ENCODE measurements around the gene ZDHHC11B.
"Not testable (repeated sequence)": the region's sequence is repeated elsewhere in the genome, so short reads cannot be mapped to it uniquely, and the experiment has no call there.

- TF ChIP-seq, protein P1, sequence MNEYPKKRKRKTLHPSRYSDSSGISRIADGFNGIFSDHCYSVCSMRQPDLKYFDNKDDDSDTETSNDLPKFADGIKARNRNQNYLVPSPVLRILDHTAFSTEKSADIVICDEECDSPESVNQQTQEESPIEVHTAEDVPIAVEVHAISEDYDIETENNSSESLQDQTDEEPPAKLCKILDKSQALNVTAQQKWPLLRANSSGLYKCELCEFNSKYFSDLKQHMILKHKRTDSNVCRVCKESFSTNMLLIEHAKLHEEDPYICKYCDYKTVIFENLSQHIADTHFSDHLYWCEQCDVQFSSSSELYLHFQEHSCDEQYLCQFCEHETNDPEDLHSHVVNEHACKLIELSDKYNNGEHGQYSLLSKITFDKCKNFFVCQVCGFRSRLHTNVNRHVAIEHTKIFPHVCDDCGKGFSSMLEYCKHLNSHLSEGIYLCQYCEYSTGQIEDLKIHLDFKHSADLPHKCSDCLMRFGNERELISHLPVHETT (tag by site-specific recombination; IDR thresholded peaks at IDR 0.05): not testable (repeated sequence)
- not testable (repeated sequence) for TF ChIP-seq CTCF (tag by site-specific recombination; IDR thresholded peaks at IDR 0.05); ZBTB7A (tag by site-specific recombination; IDR thresholded peaks at IDR 0.05; ENCODE audit: low read depth); ZNF610 (tag by site-specific recombination; IDR thresholded peaks at IDR 0.05; ENCODE audit: borderline replicate concordance)
- TF ChIP-seq, protein P2, sequence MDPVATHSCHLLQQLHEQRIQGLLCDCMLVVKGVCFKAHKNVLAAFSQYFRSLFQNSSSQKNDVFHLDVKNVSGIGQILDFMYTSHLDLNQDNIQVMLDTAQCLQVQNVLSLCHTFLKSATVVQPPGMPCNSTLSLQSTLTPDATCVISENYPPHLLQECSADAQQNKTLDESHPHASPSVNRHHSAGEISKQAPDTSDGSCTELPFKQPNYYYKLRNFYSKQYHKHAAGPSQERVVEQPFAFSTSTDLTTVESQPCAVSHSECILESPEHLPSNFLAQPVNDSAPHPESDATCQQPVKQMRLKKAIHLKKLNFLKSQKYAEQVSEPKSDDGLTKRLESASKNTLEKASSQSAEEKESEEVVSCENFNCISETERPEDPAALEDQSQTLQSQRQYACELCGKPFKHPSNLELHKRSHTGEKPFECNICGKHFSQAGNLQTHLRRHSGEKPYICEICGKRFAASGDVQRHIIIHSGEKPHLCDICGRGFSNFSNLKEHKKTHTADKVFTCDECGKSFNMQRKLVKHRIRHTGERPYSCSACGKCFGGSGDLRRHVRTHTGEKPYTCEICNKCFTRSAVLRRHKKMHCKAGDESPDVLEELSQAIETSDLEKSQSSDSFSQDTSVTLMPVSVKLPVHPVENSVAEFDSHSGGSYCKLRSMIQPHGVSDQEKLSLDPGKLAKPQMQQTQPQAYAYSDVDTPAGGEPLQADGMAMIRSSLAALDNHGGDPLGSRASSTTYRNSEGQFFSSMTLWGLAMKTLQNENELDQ (tag by site-specific recombination; IDR thresholded peaks at IDR 0.05; ENCODE audit: low read depth): not testable (repeated sequence)
- TF ChIP-seq, protein P3, sequence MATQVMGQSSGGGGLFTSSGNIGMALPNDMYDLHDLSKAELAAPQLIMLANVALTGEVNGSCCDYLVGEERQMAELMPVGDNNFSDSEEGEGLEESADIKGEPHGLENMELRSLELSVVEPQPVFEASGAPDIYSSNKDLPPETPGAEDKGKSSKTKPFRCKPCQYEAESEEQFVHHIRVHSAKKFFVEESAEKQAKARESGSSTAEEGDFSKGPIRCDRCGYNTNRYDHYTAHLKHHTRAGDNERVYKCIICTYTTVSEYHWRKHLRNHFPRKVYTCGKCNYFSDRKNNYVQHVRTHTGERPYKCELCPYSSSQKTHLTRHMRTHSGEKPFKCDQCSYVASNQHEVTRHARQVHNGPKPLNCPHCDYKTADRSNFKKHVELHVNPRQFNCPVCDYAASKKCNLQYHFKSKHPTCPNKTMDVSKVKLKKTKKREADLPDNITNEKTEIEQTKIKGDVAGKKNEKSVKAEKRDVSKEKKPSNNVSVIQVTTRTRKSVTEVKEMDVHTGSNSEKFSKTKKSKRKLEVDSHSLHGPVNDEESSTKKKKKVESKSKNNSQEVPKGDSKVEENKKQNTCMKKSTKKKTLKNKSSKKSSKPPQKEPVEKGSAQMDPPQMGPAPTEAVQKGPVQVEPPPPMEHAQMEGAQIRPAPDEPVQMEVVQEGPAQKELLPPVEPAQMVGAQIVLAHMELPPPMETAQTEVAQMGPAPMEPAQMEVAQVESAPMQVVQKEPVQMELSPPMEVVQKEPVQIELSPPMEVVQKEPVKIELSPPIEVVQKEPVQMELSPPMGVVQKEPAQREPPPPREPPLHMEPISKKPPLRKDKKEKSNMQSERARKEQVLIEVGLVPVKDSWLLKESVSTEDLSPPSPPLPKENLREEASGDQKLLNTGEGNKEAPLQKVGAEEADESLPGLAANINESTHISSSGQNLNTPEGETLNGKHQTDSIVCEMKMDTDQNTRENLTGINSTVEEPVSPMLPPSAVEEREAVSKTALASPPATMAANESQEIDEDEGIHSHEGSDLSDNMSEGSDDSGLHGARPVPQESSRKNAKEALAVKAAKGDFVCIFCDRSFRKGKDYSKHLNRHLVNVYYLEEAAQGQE (tag by site-specific recombination; IDR thresholded peaks at IDR 0.05): not testable (repeated sequence)
Observed at GRCh38 chr5:769485-770145, 14.9 kb downstream of the ZDHHC11B start.
